WTC11 (cell line): Measurements from ENCODE around the gene GIPC2. TPM values are rescaled to one million over a fixed set of nuclear protein-coding genes. Genes with fewer than 3 reads are reported as not detected.

ENCODE experiments used
- ATAC-seq: fragments of 200-7000 bp; cut with Tn5 transposase; 2 replicates; pipeline ENCODE4 v1.10.0; 2021; ENCODE audit warnings: mild to moderate bottlenecking, moderate library complexity
- CTCF ChIA-PET: fragments of 300-600 bp; sonication (Branson Sonifier 250); formaldehyde crosslinking; loops from one replicate; lab custom pipeline; 2021; ENCODE audit warnings: antibody characterized with exemption; lab: Charles Lee
- POLR2A ChIA-PET: fragments of 350-600 bp; sonication (Branson Sonifier 250); formaldehyde crosslinking; loops from one replicate; lab custom pipeline; 2021; ENCODE audit warnings: antibody characterized with exemption; lab: Charles Lee
- DNase-seq: peaks from one replicate; pipeline ENCODE4 v3.0.0; 2021; ENCODE audit warnings: low spot score
- H3K27ac Mint-ChIP-seq: 2 replicates; pipeline ENCODE4 v1.8.0; 2021; ENCODE audit warnings: mixed read lengths
- H3K27me3 Mint-ChIP-seq: 2 replicates; pipeline ENCODE4 v1.8.0; 2021; ENCODE audit warnings: low read depth, mild to moderate bottlenecking, moderate library complexity, mixed read lengths
- H3K36me3 Mint-ChIP-seq: 2 replicates; pipeline ENCODE4 v1.8.0; 2021; ENCODE audit warnings: mixed read lengths
- H3K4me1 Mint-ChIP-seq: 2 replicates; pipeline ENCODE4 v1.8.0; 2022; ENCODE audit warnings: mixed read lengths
- H3K4me3 Mint-ChIP-seq: 2 replicates; pipeline ENCODE4 v1.8.0; 2021; ENCODE audit warnings: mild to moderate bottlenecking, moderate library complexity, mixed read lengths
- H3K9me3 Mint-ChIP-seq: 2 replicates; pipeline ENCODE4 v1.8.0; 2021; ENCODE audit warnings: mixed read lengths
- ARID4B ChIP-seq: sonication (generic); formaldehyde crosslinking; IDR thresholded peaks from 2 replicates; pipeline ENCODE4 v1.8.0; 2023; ENCODE audit warnings: missing genetic modification reagents, mild to moderate bottlenecking, borderline replicate concordance
- ATF1 ChIP-seq: sonication (generic); formaldehyde crosslinking; IDR thresholded peaks from 2 replicates; pipeline ENCODE4 v1.8.1; 2023; ENCODE audit warnings: mild to moderate bottlenecking, moderate library complexity, missing genetic modification reagents
- ELF4 ChIP-seq: sonication (generic); formaldehyde crosslinking; IDR thresholded peaks from 2 replicates; pipeline ENCODE4 v1.8.1; 2022; ENCODE audit warnings: low read depth, mild to moderate bottlenecking, moderate library complexity, missing genetic modification reagents
- ERG ChIP-seq: fragments of 250-450 bp; sonication (Bioruptor Pico); IDR thresholded peaks from 2 replicates; pipeline ENCODE4 v1.8.0; 2021; ENCODE audit warnings: mild to moderate bottlenecking
- ETV6 ChIP-seq: sonication (generic); formaldehyde crosslinking; IDR thresholded peaks from 2 replicates; pipeline ENCODE4 v1.8.1; 2022; ENCODE audit warnings: mild to moderate bottlenecking, missing genetic modification reagents
- FOXK1 ChIP-seq: sonication (generic); formaldehyde crosslinking; IDR thresholded peaks from 2 replicates; pipeline ENCODE4 v1.8.0; 2022; ENCODE audit warnings: mild to moderate bottlenecking, moderate library complexity, missing genetic modification reagents
- GRHL2 ChIP-seq: fragments of 250-450 bp; sonication (Bioruptor Pico); IDR thresholded peaks from 2 replicates; pipeline ENCODE4 v1.8.0; 2022; ENCODE audit warnings: mild to moderate bottlenecking, moderate library complexity; ENCODE audit not compliant: insufficient replicate concordance, severe bottlenecking
- HMGA2 ChIP-seq: fragments of 250-450 bp; sonication (Bioruptor Pico); IDR thresholded peaks from 2 replicates; pipeline ENCODE4 v1.4.0; 2021; ENCODE audit warnings: mild to moderate bottlenecking, moderate library complexity
- HMGXB4 ChIP-seq: sonication (generic); formaldehyde crosslinking; IDR thresholded peaks from 2 replicates; pipeline ENCODE4 v1.8.1; 2023; ENCODE audit warnings: mild to moderate bottlenecking, moderate library complexity, missing genetic modification reagents
- IRF1 ChIP-seq: sonication (generic); formaldehyde crosslinking; IDR thresholded peaks from 2 replicates; pipeline ENCODE4 v1.8.0; 2023; ENCODE audit warnings: missing genetic modification reagents
- JAZF1 ChIP-seq: fragments of 250-450 bp; sonication (Bioruptor Pico); IDR thresholded peaks from 2 replicates; pipeline ENCODE4 v1.9.0; 2021; ENCODE audit warnings: moderate library complexity, mild to moderate bottlenecking, inconsistent platforms
- JUN ChIP-seq: sonication (generic); formaldehyde crosslinking; IDR thresholded peaks from 2 replicates; pipeline ENCODE4 v1.8.0; 2023; ENCODE audit warnings: mild to moderate bottlenecking, missing genetic modification reagents
- MXD4 ChIP-seq: fragments of 250-450 bp; sonication (Bioruptor Pico); IDR thresholded peaks from 2 replicates; pipeline ENCODE4 v1.8.0; 2021; ENCODE audit warnings: mild to moderate bottlenecking, moderate library complexity, borderline replicate concordance
- NR2C2 ChIP-seq: sonication (generic); formaldehyde crosslinking; IDR thresholded peaks from 2 replicates; pipeline ENCODE4 v1.8.0; 2022; ENCODE audit warnings: mild to moderate bottlenecking, missing genetic modification reagents
- OVOL2 ChIP-seq: fragments of 250-450 bp; sonication (Bioruptor Pico); IDR thresholded peaks from 2 replicates; pipeline ENCODE4 v1.9.0; 2021; ENCODE audit warnings: mild to moderate bottlenecking, borderline replicate concordance
- PRDM15 ChIP-seq: sonication (generic); formaldehyde crosslinking; IDR thresholded peaks from 2 replicates; pipeline ENCODE4 v1.8.0; 2022; ENCODE audit warnings: missing genetic modification reagents
- RELA ChIP-seq: sonication (generic); formaldehyde crosslinking; IDR thresholded peaks from 2 replicates; pipeline ENCODE4 v1.8.1; 2022; ENCODE audit warnings: missing genetic modification reagents, mild to moderate bottlenecking, borderline replicate concordance
- TEAD4 ChIP-seq: sonication (generic); formaldehyde crosslinking; IDR thresholded peaks from 2 replicates; pipeline ENCODE4 v1.8.0; 2022; ENCODE audit warnings: mild to moderate bottlenecking, missing genetic modification reagents
- ZNF219 ChIP-seq: sonication (generic); formaldehyde crosslinking; IDR thresholded peaks from 2 replicates; pipeline ENCODE4 v1.8.0; 2023; ENCODE audit warnings: missing genetic modification reagents, mild to moderate bottlenecking, borderline replicate concordance
- ZNF232 ChIP-seq: sonication (generic); formaldehyde crosslinking; IDR thresholded peaks from 2 replicates; pipeline ENCODE4 v1.8.0; 2022; ENCODE audit warnings: mild to moderate bottlenecking, missing genetic modification reagents
- ZNF396 ChIP-seq: fragments of 250-450 bp; sonication (Bioruptor Pico); IDR thresholded peaks from 2 replicates; pipeline ENCODE4 v1.8.0; 2021; ENCODE audit warnings: mild to moderate bottlenecking, moderate library complexity, borderline replicate concordance
- ZNF671 ChIP-seq: fragments of 250-450 bp; sonication (Bioruptor Pico); IDR thresholded peaks from 2 replicates; pipeline ENCODE4 v1.8.0; 2021; ENCODE audit warnings: mild to moderate bottlenecking
- ZSCAN18 ChIP-seq: fragments of 250-450 bp; sonication (Bioruptor Pico); IDR thresholded peaks from 2 replicates; pipeline ENCODE4 v2.1.2; 2022; ENCODE audit warnings: mild to moderate bottlenecking, moderate library complexity
- total RNA-seq: library from RNA; stranded (reverse); gene quantifications from 3 replicates; pipeline ENCODE4 v1.2.3, GENCODE V29; 2021

Gene GIPC2
- total RNA-seq, 1 experiment from 2014 or later, result 0.83 TPM

- TF ChIP-seq ZNF232 (CRISPR knock-in tag), result no peak
- TF ChIP-seq NR2C2, result no peak
- no peak for TF ChIP-seq JAZF1 (CRISPR knock-in tag)
- no peak for TF ChIP-seq ZSCAN18 (CRISPR knock-in tag)
- no peak for TF ChIP-seq ELF4
- TF ChIP-seq JUN (CRISPR knock-in tag), result no peak
- no peak for TF ChIP-seq PRDM15 (CRISPR knock-in tag)
- TF ChIP-seq ZNF396 (CRISPR knock-in tag), result no peak
- TF ChIP-seq RELA, result no peak
- no peak for TF ChIP-seq ATF1 (CRISPR knock-in tag)
- TF ChIP-seq FOXK1, result no peak
- no peak for TF ChIP-seq ETV6
- TF ChIP-seq OVOL2 (CRISPR knock-in tag), result no peak
- no peak for TF ChIP-seq MXD4
- no peak for TF ChIP-seq HMGA2 (CRISPR knock-in tag)
- Mint-ChIP-seq H3K27me3 (no peaks in the 10 kb centered on the region), H3K27ac (peak overlapping the region; percentile 63), H3K4me3 (no peak overlapping the region), H3K4me1 (peaks cover 13% of the 10 kb centered on the region), H3K36me3 (no peaks in the 10 kb centered on the region), H3K9me3 (peaks cover 4% of the 10 kb centered on the region; the same call in 1 of the 2 replicates)
- DNase-seq (no peak), ATAC-seq (no peak)
- ChIA-PET POLR2A (interaction anchor here (1.6 kb wide), 1 partner anchor 99 kb away, joined by 3 read pairs; the partner anchor contains the start of gene FUBP1), CTCF (interaction anchor here (0.7 to 1.5 kb wide), 2 partner anchors 33 to 36 kb away, joined by 3 to 5 read pairs; no protein-coding TSS in a partner anchor)
These were observed 32.6 kb downstream of the GIPC2 start for GRCh38 chr1:78078358-78078757.

GRCh38 chr1:78079580-78079979 is 33.8 kb downstream of the GIPC2 start:
- Mint-ChIP-seq H3K4me1 (peaks cover 13% of the 10 kb centered on the region), H3K4me3 (no peak overlapping the region), H3K9me3 (peaks cover 4% of the 10 kb centered on the region; the same call in 1 of the 2 replicates), H3K27ac (no peak overlapping the region), H3K36me3 (no peaks in the 10 kb centered on the region), H3K27me3 (no peaks in the 10 kb centered on the region)
- DNase-seq (no peak), ATAC-seq (no peak)
- CTCF ChIA-PET, result interaction anchor here (1.5 kb wide), 1 partner anchor 35 kb away, joined by 5 read pairs; no protein-coding TSS in a partner anchor
- POLR2A ChIA-PET, result no interaction called here
- TF ChIP-seq ELF4 (no peak), ZNF219 (CRISPR knock-in tag) (no peak), ERG (CRISPR knock-in tag) (no peak), TEAD4 (CRISPR knock-in tag) (no peak), ARID4B (CRISPR knock-in tag) (no peak), HMGXB4 (CRISPR knock-in tag) (no peak), IRF1 (CRISPR knock-in tag) (no peak), ZNF671 (CRISPR knock-in tag) (no peak), RELA (no peak), GRHL2 (CRISPR knock-in tag) (no peak)
